Neural cell (in vitro differentiated cells): Measurements from ENCODE around the gene RNF144A.
A peak's percentile ranks its signal among the peaks of the same experiment; 100 is the strongest.

ENCODE experiments used
- CTCF ChIP-seq: fragments of 450-650 bp; IDR thresholded peaks from 2 replicates; pipeline ENCODE4 v1.5.1; 2014; ENCODE audit warnings: antibody characterized with exemption, mild to moderate bottlenecking, moderate library complexity; ENCODE audit not compliant: poor library complexity, severe bottlenecking
- EP300 ChIP-seq: fragments of 450-650 bp; conservative IDR thresholded peaks from 2 replicates; pipeline ENCODE4 v1.6.1; 2014; ENCODE audit warnings: antibody characterized with exemption, mild to moderate bottlenecking, moderate library complexity; ENCODE audit not compliant: poor library complexity, severe bottlenecking
- POLR2AphosphoS5 ChIP-seq: IDR thresholded peaks from 2 replicates; pipeline ENCODE4 v1.6.1; 2012
- REST ChIP-seq: IDR thresholded peaks from 2 replicates; pipeline ENCODE4 v1.6.1; 2012; ENCODE audit warnings: borderline replicate concordance

GRCh38 chr2:7037340-7038333, 120.4 kb downstream of the RNF144A start:
- no peak for TF ChIP-seq EP300
- TF ChIP-seq CTCF: peak; percentile 67
- no peak for TF ChIP-seq REST
- TF ChIP-seq POLR2AphosphoS5: no peak
